Glutamatergic neuron (in vitro differentiated cells): Measurements from ENCODE around the gene ABO. TPM values are rescaled to one million over a fixed set of nuclear protein-coding genes. Genes with fewer than 3 reads are reported as not detected.

Experiments used
- DNase-seq: peaks from one replicate; pipeline ENCODE4 v3.0.0; 2022
- H3K27ac Mint-ChIP-seq: one replicate; pipeline ENCODE4 v1.8.0; 2020; ENCODE audit warnings: mild to moderate bottlenecking, mixed read lengths, inconsistent platforms; ENCODE audit not compliant: unreplicated experiment
- H3K27me3 Mint-ChIP-seq: one replicate; pipeline ENCODE4 v1.8.0; 2020; ENCODE audit warnings: mild to moderate bottlenecking, moderate library complexity, mixed read lengths, inconsistent platforms; ENCODE audit not compliant: unreplicated experiment
- H3K36me3 Mint-ChIP-seq: one replicate; pipeline ENCODE4 v1.8.0; 2020; ENCODE audit warnings: mild to moderate bottlenecking, mixed read lengths, inconsistent platforms; ENCODE audit not compliant: unreplicated experiment
- H3K4me1 Mint-ChIP-seq: one replicate; pipeline ENCODE4 v1.8.0; 2020; ENCODE audit warnings: mild to moderate bottlenecking, low read depth, mixed read lengths, inconsistent platforms; ENCODE audit not compliant: unreplicated experiment
- H3K4me3 Mint-ChIP-seq: one replicate; pipeline ENCODE4 v1.8.0; 2020; ENCODE audit warnings: mild to moderate bottlenecking, mixed read lengths, inconsistent platforms; ENCODE audit not compliant: unreplicated experiment
- H3K9me3 Mint-ChIP-seq: one replicate; pipeline ENCODE4 v1.8.0; 2020; ENCODE audit warnings: mild to moderate bottlenecking, moderate library complexity, mixed read lengths, inconsistent platforms; ENCODE audit not compliant: unreplicated experiment
- total RNA-seq: library from RNA; stranded (reverse); fragmentation: NEBNext Ultra II Directional; extraction: Animal tissue kit (Norgen Biotek cat#: 25700); gene quantifications from one replicate; pipeline ENCODE4 v1.2.1, GENCODE V29; 2021; ENCODE audit not compliant: unreplicated experiment
- TF ChIP-seq, protein P1 (sequence below): fragments of 200-600 bp; sonication (generic); IDR thresholded peaks from one replicate; pipeline ENCODE4 v1.5.0; 2021; ENCODE audit not compliant: partially characterized antibody, unreplicated experiment

The ABO gene
- total RNA-seq, 1 donor from 2014 or later = not detected

DNA sequence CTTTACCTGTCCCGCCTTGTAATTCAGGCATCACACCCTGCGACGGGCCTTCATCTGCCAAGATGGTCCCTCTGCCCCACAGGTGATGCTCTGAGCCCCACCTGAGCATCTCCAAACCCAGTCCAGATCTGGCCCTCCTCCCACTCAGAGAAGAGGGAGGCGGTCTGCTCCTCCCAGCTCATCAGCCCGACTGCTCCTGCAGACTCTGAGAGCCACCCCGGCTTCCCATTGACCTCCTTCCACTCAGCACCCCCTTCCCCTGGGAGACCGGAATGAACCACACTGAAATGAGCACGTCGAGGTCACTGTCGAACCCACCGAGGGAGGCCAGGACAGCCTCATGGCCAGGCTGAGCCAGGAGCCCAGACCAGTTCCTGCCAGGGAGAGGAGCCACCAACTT is 12.8 kb downstream of the ABO start:
- TF ChIP-seq, protein P1, sequence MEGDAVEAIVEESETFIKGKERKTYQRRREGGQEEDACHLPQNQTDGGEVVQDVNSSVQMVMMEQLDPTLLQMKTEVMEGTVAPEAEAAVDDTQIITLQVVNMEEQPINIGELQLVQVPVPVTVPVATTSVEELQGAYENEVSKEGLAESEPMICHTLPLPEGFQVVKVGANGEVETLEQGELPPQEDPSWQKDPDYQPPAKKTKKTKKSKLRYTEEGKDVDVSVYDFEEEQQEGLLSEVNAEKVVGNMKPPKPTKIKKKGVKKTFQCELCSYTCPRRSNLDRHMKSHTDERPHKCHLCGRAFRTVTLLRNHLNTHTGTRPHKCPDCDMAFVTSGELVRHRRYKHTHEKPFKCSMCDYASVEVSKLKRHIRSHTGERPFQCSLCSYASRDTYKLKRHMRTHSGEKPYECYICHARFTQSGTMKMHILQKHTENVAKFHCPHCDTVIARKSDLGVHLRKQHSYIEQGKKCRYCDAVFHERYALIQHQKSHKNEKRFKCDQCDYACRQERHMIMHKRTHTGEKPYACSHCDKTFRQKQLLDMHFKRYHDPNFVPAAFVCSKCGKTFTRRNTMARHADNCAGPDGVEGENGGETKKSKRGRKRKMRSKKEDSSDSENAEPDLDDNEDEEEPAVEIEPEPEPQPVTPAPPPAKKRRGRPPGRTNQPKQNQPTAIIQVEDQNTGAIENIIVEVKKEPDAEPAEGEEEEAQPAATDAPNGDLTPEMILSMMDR = no peak
- no peak overlapping the region for H3K4me3 Mint-ChIP-seq

DNA sequence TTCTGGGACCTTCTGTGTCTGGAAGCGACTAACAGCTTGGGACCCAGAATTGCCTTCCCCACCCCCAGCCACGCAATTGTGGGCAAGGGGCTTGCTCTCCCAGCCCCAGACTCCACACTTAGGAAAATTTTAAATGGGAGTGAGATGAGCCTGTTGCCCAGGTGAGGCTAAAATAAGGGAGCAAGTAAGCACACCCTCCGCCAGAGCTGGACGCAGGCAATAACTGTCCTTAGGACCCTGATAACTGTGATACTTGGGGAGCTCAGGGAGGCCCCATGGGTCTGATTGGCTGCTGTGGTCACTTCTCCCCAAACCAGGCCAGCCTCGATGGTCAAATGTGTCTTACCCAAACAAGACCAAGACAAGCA is 13.3 kb downstream of the ABO start:
- TF ChIP-seq, protein P1 = no peak
- no peaks in the 10 kb centered on the region for H3K9me3 Mint-ChIP-seq
- no peaks in the 10 kb centered on the region for H3K4me1 Mint-ChIP-seq
- peaks cover 14% of the 10 kb centered on the region for H3K36me3 Mint-ChIP-seq
- no peak for DNase-seq
- H3K27me3 Mint-ChIP-seq = peaks cover 6% of the 10 kb centered on the region
- no peak overlapping the region for H3K4me3 Mint-ChIP-seq
- no peak overlapping the region for H3K27ac Mint-ChIP-seq

More for the DNA sequence above, 12.8 kb downstream of the ABO start:
- H3K4me1 Mint-ChIP-seq = no peaks in the 10 kb centered on the region
- no peak overlapping the region for H3K27ac Mint-ChIP-seq
- H3K27me3 Mint-ChIP-seq = peaks cover 6% of the 10 kb centered on the region
- H3K9me3 Mint-ChIP-seq = no peaks in the 10 kb centered on the region
- DNase-seq = no peak
- H3K36me3 Mint-ChIP-seq = peaks cover 14% of the 10 kb centered on the region

DNA sequence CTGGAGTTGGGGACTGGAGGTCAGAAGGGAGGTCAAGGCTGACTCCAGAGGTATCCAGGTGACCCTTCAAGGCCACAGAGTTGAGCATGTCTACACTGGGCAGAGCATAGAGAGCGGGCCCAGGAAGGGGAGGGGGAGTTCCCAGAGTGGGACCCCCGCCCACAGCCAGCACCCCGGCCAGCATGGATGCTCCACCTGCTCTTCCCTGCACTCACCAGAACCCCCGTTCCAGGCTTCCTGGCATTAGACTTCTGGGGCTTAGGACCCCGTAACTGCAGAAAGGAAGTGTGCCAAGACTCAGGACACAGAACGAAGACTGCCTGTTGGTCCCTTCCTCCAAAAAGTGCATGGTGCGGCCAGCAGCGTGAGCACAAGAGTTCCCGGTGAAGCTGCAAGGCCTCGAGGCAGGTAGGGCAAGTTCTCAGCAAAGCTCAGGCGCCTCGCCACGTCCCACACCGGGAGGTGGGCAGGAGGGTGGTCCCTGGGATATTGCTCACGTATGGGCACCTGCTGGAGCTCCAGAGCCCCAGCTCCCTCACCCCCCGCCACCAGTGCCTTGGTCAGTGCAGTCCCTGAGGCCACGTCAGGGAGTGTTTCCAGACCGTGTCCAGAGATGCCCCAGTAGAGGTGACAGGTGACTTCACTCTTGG is 13.8 kb downstream of the ABO start:
- peaks cover 14% of the 10 kb centered on the region for H3K36me3 Mint-ChIP-seq
- H3K9me3 Mint-ChIP-seq = no peaks in the 10 kb centered on the region
- DNase-seq = no peak
- H3K4me1 Mint-ChIP-seq = no peaks in the 10 kb centered on the region
- no peak overlapping the region for H3K27ac Mint-ChIP-seq
- no peak overlapping the region for H3K4me3 Mint-ChIP-seq
- TF ChIP-seq, protein P1 = no peak
- peaks cover 6% of the 10 kb centered on the region for H3K27me3 Mint-ChIP-seq

DNA sequence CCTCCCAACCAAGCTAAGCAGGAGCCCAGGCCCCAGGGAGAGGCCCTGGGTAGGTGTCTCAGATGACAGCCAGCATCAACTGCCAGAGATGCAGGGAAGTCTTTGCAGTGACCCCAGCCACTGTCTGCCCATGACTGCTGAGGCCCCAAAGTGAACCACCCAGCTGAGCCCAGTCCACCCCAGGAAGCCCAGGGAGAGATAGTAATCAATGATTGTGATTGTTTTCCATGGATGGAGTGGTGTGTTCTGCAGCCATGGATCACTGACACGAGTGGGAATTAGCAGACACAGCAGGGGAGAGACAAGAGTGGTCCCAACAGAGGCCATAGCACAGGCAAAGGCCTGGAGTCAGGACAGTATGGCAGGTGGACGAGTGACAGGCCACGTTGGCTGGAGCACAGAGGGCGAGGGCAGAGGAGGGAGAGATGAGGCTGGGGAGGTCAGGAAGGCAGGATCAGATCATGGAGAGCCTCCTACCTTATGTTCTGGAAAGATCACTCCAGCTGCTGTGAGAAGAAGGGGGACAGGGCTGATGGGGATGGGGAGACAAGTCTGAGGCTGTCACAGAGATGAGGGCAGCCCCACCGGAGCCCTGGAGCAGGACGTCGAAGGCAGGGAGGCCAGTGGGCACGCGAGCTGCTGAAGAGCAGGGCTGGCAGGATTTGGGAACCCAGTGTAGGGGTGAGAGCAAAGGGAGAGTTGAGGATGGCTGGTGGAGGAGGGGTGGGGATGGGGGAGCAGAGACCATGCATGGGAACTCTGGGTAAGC is 14.5 kb downstream of the ABO start:
- peaks cover 14% of the 10 kb centered on the region for H3K36me3 Mint-ChIP-seq
- no peak overlapping the region for H3K4me3 Mint-ChIP-seq
- TF ChIP-seq, protein P1 = no peak
- no peak overlapping the region for H3K27ac Mint-ChIP-seq
- no peaks in the 10 kb centered on the region for H3K4me1 Mint-ChIP-seq
- DNase-seq = no peak
- no peaks in the 10 kb centered on the region for H3K9me3 Mint-ChIP-seq
- H3K27me3 Mint-ChIP-seq = peaks cover 6% of the 10 kb centered on the region
